WTC11 (cell line): ENCODE results near the gene AVPR1B. TPM values are rescaled to one million over a fixed set of nuclear protein-coding genes. Genes with fewer than 3 reads are reported as not detected.

Source experiments
- total RNA-seq: library from RNA; stranded (reverse); gene quantifications from 3 replicates; pipeline ENCODE4 v1.2.3, GENCODE V29; 2021

Gene AVPR1B
- total RNA-seq, 1 experiment from 2014 or later: 0.68 TPM

Other genes with a start within 250 kb of the AVPR1B start
- 0.05 to 0.15 TPM in 2 of 3 replicates, not detected in the other for gene SLC26A9, start 173.9 kb downstream of the AVPR1B start, total RNA-seq
- not detected in 3 replicates for gene RAB7B, start 114.0 kb downstream of the AVPR1B start, total RNA-seq
- gene CTSE, start 93.5 kb downstream of the AVPR1B start, total RNA-seq: 0.09 to 0.17 TPM in 2 of 3 replicates, not detected in the other
- not detected in 3 replicates for gene RHEX, start 64.2 kb downstream of the AVPR1B start, total RNA-seq
- 25.5 to 30.6 TPM (median 27.9 TPM) in 3 replicates for gene FAM72A, start 85.5 kb upstream of the AVPR1B start, total RNA-seq
- gene SRGAP2, start 86.2 kb upstream of the AVPR1B start, total RNA-seq: 74.2 to 81.2 TPM (median 74.4 TPM) in 3 replicates